GM18951 (cell line): ENCODE measurements around the gene CAND1.

ENCODE experiments used
- POLR2A ChIP-seq: IDR thresholded peaks from 4 replicates; pipeline ENCODE4 v1.6.1; 2011; ENCODE audit warnings: mild to moderate bottlenecking; ENCODE audit not compliant: insufficient read length, insufficient read depth; ENCODE audit errors: extremely low read depth
- in situ Hi-C: fragments of 300-500 bp; cut with MboI; formaldehyde crosslinking; loops from one replicate; pipeline ENCODE4 v1.12.0; 2022; ENCODE audit warnings: low sequenced_read_pairs, mixed read lengths, inconsistent platforms; ENCODE audit not compliant: unreplicated experiment

Gene CAND1

GRCh38 chr12:67299526-67299925 is 30.4 kb downstream of the CAND1 start:
- TF ChIP-seq POLR2A: no peak
- in situ Hi-C loops: no loop called here

- no peak for TF ChIP-seq POLR2A
- in situ Hi-C loops: no loop called here
Measured at GRCh38 chr12:67299926-67300325, 30.8 kb downstream of the CAND1 start.

- in situ Hi-C loops: no loop called here
Measured at GRCh38 chr12:67302162-67302561, 33.0 kb downstream of the CAND1 start.

GRCh38 chr12:67305544-67305943 is 36.4 kb downstream of the CAND1 start:
- TF ChIP-seq POLR2A: no peak
- in situ Hi-C loops: no loop called here

More at GRCh38 chr12:67302162-67302561, 33.0 kb downstream of the CAND1 start:
- TF ChIP-seq POLR2A: no peak

- no peak for TF ChIP-seq POLR2A
- in situ Hi-C loops: no loop called here
Measured at GRCh38 chr12:67306712-67307111, 37.6 kb downstream of the CAND1 start.

GRCh38 chr12:67315661-67316060 is 46.5 kb downstream of the CAND1 start:
- TF ChIP-seq POLR2A: no peak
- in situ Hi-C loops: no loop called here

GRCh38 chr12:67318786-67319185 is 49.6 kb downstream of the CAND1 start:
- TF ChIP-seq POLR2A: no peak
- in situ Hi-C loops: no loop called here

- in situ Hi-C loops: no loop called here
- TF ChIP-seq POLR2A: no peak
Measured at GRCh38 chr12:67319936-67320335, 50.8 kb downstream of the CAND1 start.

- TF ChIP-seq POLR2A: no peak
- in situ Hi-C loops: no loop called here
Measured at GRCh38 chr12:67320614-67321295, 51.6 kb downstream of the CAND1 start.

- in situ Hi-C loops: no loop called here
Measured at GRCh38 chr12:67322580-67322979, 53.4 kb downstream of the CAND1 start.

GRCh38 chr12:67323007-67323406 is 53.8 kb downstream of the CAND1 start:
- TF ChIP-seq POLR2A: no peak
- in situ Hi-C loops: no loop called here

More at GRCh38 chr12:67322580-67322979, 53.4 kb downstream of the CAND1 start:
- TF ChIP-seq POLR2A: no peak

- no peak for TF ChIP-seq POLR2A
- in situ Hi-C loops: loop anchor here (25.0 kb wide), 1 partner anchor 986 kb away; no protein-coding TSS in a partner anchor
Measured at GRCh38 chr12:67326637-67327036, 57.5 kb downstream of the CAND1 start.

GRCh38 chr12:67327466-67327865 is 58.3 kb downstream of the CAND1 start:
- TF ChIP-seq POLR2A: no peak
- in situ Hi-C loops: loop anchor here (25.0 kb wide), 1 partner anchor 985 kb away; no protein-coding TSS in a partner anchor

- no peak for TF ChIP-seq POLR2A
- in situ Hi-C loops: loop anchor here (25.0 kb wide), 1 partner anchor 981 kb away; no protein-coding TSS in a partner anchor
Measured at GRCh38 chr12:67331123-67331522, 62.0 kb downstream of the CAND1 start.

- in situ Hi-C loops: loop anchor here (25.0 kb wide), 1 partner anchor 980 kb away; no protein-coding TSS in a partner anchor
- no peak for TF ChIP-seq POLR2A
Measured at GRCh38 chr12:67331828-67332227, 62.7 kb downstream of the CAND1 start.

- in situ Hi-C loops: loop anchor here (25.0 kb wide), 1 partner anchor 979 kb away; no protein-coding TSS in a partner anchor
- no peak for TF ChIP-seq POLR2A
Measured at GRCh38 chr12:67333649-67334048, 64.5 kb downstream of the CAND1 start.
